ENCODE results near the gene CDS2. TPM values are rescaled to one million over a fixed set of nuclear protein-coding genes. Genes with fewer than 3 reads are reported as not detected.

CDS2 gene
- total and polyA plus RNA-seq, 2 of the 13 experiments (the other 11 are each of a cell fraction or from before 2014, with no cell fraction given), result 81.3 to 153 TPM

- no peak for TF ChIP-seq BATF2 (CRISPR knock-in tag; IDR thresholded peaks at IDR 0.05)
- TF ChIP-seq ZBTB7A (CRISPR knock-in tag; IDR thresholded peaks at IDR 0.05), result no peak
- no peak for TF ChIP-seq RELA (CRISPR knock-in tag; IDR thresholded peaks at IDR 0.05)
- TF ChIP-seq ZNF580 (CRISPR knock-in tag; IDR thresholded peaks at IDR 0.05; ENCODE audit: borderline replicate concordance, low read depth), result no peak
- no peak for TF ChIP-seq ZNF75D (CRISPR knock-in tag; IDR thresholded peaks at IDR 0.05; ENCODE audit: borderline replicate concordance)
- TF ChIP-seq MTA3 (CRISPR knock-in tag; IDR thresholded peaks at IDR 0.05), result no peak
- no peak for TF ChIP-seq RAD21 (CRISPR knock-in tag; IDR thresholded peaks at IDR 0.05)
- no peak for TF ChIP-seq KLF15 (CRISPR knock-in tag; IDR thresholded peaks at IDR 0.05; ENCODE audit: borderline replicate concordance)
- TF ChIP-seq WIZ (CRISPR knock-in tag; IDR thresholded peaks at IDR 0.05), result no peak
- no peak for TF ChIP-seq TBL1XR1 (IDR thresholded peaks at IDR 0.05; ENCODE audit: borderline replicate concordance, low read length, partially characterized antibody)
- TF ChIP-seq ZNF3 (CRISPR knock-in tag; IDR thresholded peaks at IDR 0.05), result no peak
Measured at GRCh38 chr20:5131502-5131901, 4.7 kb downstream of the CDS2 start (continued).

- no peak overlapping the region for H2AFZ ChIP-seq (ENCODE audit: low read length)
- no peak for FAIRE-seq
- H3K9me3 ChIP-seq (ENCODE audit: low read length), result no peaks in the 10 kb centered on the region
- peaks cover 89% of the 10 kb centered on the region for H3K79me2 ChIP-seq (ENCODE audit: insufficient read depth, low read length)
- no peak overlapping the region for H3K4me2 ChIP-seq (ENCODE audit: low read depth, low read length)
- no TSS peak for BruUV-seq (replicated peaks)
- POLR2A ChIA-PET, result no interaction called here
- CTCF ChIA-PET (ENCODE audit: low intra/inter-chr PET ratio, low total read pairs), result no interaction called here
- H4K20me1 ChIP-seq (ENCODE audit: insufficient read depth, low read length), result peaks cover 7% of the 10 kb centered on the region; the same call in 1 of the 2 replicates
- DNase-seq (ENCODE audit: low spot score), result no peak
- no peaks in the 10 kb centered on the region for H3K27me3 ChIP-seq (ENCODE audit: control insufficient read depth in 1 of 2, insufficient read depth in 2 of 2, low read length in 2 of 2)
- ATAC-seq, result no peak
- H3K4me3 ChIP-seq (replicated peaks in 1 of 3; ENCODE audit: insufficient read depth in 1 of 3, low read depth in 2 of 3, low read length in 3 of 3), result no peak overlapping the region
- H3K36me3 ChIP-seq (replicated peaks in 1 of 2; ENCODE audit: control insufficient read depth in 1 of 2, insufficient read depth in 2 of 2, low read length in 2 of 2), result peaks cover 1 to 18% of the 10 kb centered on the region in 2 experiments; a peak in 4 of 5 replicates
- 98% methylated on average over 6 of the region's 6 CpGs for WGBS (ENCODE audit: low lambda C conversion rate)
- no peak overlapping the region for H3K9ac ChIP-seq (ENCODE audit: insufficient read depth, low read depth, low read length)
- intact Hi-C loops (cut with micrococcal nuclease; ENCODE audit: unreplicated experiment) (no loop called here), in situ Hi-C loops (cut with HindIII; ENCODE audit: extremely low pct_ligation_motif_present, low pct_unique_long_range_greater_than_20kb) (no loop called here)
- peaks cover 21% of the 10 kb centered on the region for H3K4me1 ChIP-seq (ENCODE audit: insufficient read depth, low read length)
- H3K27ac ChIP-seq (ENCODE audit: extremely low read length, insufficient read depth, low read length), result no peak overlapping the region
- TF ChIP-seq ZSCAN20 (CRISPR knock-in tag; IDR thresholded peaks at IDR 0.05; ENCODE audit: borderline replicate concordance), result no peak
- no peak for TF ChIP-seq ZNF282 (IDR thresholded peaks at IDR 0.05; ENCODE audit: partially characterized antibody)
- TF ChIP-seq ZBTB44 (CRISPR knock-in tag; IDR thresholded peaks at IDR 0.05), result no peak
- no peak for TF ChIP-seq SRSF1 (optimal IDR thresholded peaks at IDR 0.05; ENCODE audit: low read depth, low read length)
- TF ChIP-seq AHDC1 (CRISPR knock-in tag; IDR thresholded peaks at IDR 0.05; ENCODE audit: borderline replicate concordance), result no peak
- no peak for TF ChIP-seq ZNF33A (CRISPR knock-in tag; IDR thresholded peaks at IDR 0.05; ENCODE audit: borderline replicate concordance)
Measured at GRCh38 chr20:5133998-5134397, 7.2 kb downstream of the CDS2 start.

Data from HepG2 (cell line).